ENCODE results near the gene LRRC4B.

LRRC4B gene

DNA sequence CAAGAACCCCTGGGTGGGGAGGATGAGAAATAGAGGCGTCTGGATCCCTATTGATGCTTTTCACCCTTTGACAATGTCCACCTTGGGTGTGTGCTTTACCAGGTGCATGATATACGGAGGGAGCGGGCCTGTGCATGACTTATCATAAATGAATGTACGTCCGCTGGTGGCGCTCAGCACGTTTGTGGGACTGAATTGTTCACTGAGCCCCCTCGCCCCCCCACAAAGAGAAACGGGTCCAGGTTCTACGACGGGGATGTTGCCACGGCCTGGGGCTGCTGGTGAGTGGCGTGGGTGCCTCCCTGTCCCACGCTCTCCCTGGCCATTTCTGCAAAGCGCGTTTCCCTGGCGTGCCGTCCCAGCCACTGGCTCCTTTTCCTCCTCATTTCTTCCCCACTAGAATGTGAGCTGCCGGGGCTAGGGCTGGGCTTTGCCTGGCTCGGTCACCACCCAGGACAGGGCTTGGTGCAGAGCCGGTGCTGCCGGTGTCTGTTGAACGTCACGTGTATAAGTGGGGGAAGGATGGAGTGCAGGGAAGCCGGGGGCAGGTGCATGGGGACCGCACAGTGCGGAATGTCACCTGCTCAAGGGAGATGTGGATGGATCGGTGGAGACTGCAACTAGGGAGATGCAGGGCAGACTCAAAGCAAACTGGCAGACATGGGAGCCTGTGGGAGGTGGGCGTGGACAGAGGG lies 21.6 kb downstream of the LRRC4B start:
- TF ChIP-seq, protein P1, sequence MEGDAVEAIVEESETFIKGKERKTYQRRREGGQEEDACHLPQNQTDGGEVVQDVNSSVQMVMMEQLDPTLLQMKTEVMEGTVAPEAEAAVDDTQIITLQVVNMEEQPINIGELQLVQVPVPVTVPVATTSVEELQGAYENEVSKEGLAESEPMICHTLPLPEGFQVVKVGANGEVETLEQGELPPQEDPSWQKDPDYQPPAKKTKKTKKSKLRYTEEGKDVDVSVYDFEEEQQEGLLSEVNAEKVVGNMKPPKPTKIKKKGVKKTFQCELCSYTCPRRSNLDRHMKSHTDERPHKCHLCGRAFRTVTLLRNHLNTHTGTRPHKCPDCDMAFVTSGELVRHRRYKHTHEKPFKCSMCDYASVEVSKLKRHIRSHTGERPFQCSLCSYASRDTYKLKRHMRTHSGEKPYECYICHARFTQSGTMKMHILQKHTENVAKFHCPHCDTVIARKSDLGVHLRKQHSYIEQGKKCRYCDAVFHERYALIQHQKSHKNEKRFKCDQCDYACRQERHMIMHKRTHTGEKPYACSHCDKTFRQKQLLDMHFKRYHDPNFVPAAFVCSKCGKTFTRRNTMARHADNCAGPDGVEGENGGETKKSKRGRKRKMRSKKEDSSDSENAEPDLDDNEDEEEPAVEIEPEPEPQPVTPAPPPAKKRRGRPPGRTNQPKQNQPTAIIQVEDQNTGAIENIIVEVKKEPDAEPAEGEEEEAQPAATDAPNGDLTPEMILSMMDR (conservative IDR thresholded peaks at IDR 0.05; ENCODE audit: control insufficient read depth, insufficient read depth, low read depth, low read length) = no peak
- no peak for DNase-seq (ENCODE audit: low read depth)
- no peak overlapping the region for H3K4me3 ChIP-seq (ENCODE audit: control insufficient read depth, low read depth, low read length)

DNA sequence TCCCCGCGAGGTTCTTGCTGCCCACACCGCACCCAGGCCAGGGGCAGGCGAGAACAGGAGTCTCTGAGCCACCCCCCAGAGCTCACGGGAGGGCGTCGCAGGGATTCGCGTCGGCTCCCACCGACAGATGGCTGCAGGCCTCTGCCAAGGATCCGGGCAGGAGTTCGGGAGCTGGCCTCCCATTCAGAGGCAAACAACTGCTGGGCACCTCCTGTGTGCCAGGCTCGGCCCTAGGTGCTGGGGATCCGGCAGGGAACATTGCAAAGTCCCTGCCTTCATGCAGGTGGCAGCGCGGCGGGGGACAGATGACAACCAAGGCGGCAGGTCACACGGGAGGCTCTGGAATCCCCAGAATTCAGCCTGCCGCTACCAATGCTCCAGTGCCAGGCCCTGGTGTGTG lies 25.3 kb downstream of the LRRC4B start:
- no peak overlapping the region for H3K4me3 ChIP-seq (ENCODE audit: control insufficient read depth, low read depth, low read length)
- TF ChIP-seq, protein P1 (conservative IDR thresholded peaks at IDR 0.05; ENCODE audit: control insufficient read depth, insufficient read depth, low read depth, low read length) = no peak
- DNase-seq (ENCODE audit: low read depth) = no peak

DNA sequence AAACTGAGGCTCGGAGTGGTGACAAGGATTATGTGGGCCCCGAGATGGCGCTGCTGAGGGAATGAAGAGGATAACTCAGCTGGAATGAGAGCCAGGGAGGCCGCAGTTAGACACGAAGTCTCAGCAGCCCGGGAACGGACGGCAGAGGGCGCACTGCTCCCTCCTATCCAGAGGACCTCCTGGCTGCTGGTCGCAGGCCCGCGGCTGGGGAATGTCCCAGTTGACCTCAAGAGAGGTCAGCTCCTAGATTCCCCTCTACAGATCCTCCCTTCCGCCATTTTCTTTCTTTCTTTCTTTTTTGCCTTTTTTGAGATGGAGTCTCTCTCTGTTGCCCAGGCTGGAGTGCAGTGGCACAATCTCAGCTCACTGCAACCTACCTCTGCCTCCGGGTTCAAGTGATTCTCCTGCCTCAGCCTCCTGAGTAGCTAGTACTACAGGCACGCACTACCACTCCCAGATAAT lies 30.4 kb downstream of the LRRC4B start:
- TF ChIP-seq, protein P1 (conservative IDR thresholded peaks at IDR 0.05; ENCODE audit: control insufficient read depth, insufficient read depth, low read depth, low read length) = peak; percentile 83
- H3K4me3 ChIP-seq (ENCODE audit: control insufficient read depth, low read depth, low read length) = no peak overlapping the region
- DNase-seq (ENCODE audit: low read depth) = peak; percentile 77

DNA sequence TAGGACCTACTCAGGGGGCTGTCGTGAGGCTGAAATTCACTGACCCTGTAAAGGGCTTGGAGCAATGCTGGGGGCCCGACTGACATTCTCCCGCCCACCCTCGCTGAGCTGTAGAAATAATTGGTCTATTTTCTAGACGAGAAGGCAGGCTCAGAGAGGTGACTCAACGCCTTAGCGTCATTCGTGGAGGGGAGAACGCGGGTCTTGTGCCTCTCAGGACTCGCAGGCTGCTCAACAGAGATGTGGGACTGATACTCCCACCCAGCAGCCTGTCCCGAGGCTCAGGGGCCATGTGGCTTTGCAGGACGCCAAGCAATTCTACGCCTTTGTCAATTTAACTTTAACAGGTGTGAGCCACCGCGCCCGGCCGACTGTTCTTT lies 30.9 kb downstream of the LRRC4B start:
- no peak for DNase-seq (ENCODE audit: low read depth)
- TF ChIP-seq, protein P1 (conservative IDR thresholded peaks at IDR 0.05; ENCODE audit: control insufficient read depth, insufficient read depth, low read depth, low read length) = no peak
- no peak overlapping the region for H3K4me3 ChIP-seq (ENCODE audit: control insufficient read depth, low read depth, low read length)

DNA sequence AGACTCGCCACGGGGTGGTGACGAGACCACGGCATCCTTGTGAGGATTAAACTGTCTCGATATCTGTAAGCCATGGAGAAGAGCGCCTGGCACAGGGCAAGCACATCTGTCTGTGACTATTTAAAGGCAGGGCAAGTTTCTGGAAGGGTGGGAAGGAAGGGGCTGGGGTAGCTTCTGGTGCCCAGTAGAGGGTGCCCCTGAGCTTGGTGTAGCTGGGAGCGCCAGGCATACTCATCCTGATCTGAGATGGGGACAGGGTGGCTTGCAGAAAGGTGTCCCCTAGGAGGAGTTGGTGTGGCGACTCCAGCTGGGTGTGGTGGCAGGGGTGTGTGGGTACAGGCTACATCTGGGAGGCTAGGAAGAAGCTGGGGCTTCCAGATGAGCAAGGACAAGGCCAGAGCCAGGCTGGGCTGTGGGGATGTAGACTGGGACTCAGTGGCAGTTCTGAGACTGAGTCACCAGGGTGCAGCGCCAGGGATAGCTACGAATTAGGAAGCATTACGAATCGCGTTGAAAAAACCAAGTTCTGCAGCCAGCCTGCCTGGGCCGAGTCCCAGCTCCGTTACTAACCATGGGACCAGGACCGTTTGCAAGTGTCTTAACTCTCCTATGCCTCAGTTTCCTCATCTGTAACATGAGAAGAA lies 31.5 kb downstream of the LRRC4B start:
- no peak overlapping the region for H3K4me3 ChIP-seq (ENCODE audit: control insufficient read depth, low read depth, low read length)
- TF ChIP-seq, protein P1 (conservative IDR thresholded peaks at IDR 0.05; ENCODE audit: control insufficient read depth, insufficient read depth, low read depth, low read length) = no peak
- no peak for DNase-seq (ENCODE audit: low read depth)

DNA sequence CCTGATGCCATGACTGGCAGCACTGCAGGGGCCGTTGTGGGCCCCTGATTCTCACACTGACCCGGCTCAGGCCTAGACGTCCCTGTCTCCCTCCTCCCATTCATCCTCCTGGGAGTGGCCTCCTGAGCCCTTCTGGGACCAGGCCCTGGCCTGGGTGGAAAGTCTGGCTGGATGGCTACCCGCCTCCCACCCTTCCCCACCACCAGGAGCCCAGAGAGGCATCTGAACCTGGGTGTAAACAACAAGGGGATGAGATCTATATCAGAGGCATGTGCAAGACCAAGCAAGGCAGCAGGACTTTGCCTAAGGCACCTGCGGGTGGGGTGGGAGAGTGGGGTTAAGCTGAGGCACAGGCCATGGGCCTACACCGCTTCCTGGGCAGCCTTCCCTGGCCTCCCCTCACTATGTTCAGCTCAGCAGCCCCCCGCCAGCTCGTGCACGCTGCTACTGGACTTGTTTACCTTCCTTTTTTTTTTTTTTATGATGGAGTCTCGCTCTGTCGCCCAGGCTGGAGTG lies 32.5 kb downstream of the LRRC4B start:
- no peak for DNase-seq (ENCODE audit: low read depth)
- TF ChIP-seq, protein P1 (conservative IDR thresholded peaks at IDR 0.05; ENCODE audit: control insufficient read depth, insufficient read depth, low read depth, low read length) = no peak
- no peak overlapping the region for H3K4me3 ChIP-seq (ENCODE audit: control insufficient read depth, low read depth, low read length)
